RPMI8226 (cell line): ENCODE measurements around the gene ADGB.

ENCODE experiments used
- DNase-seq: peaks from one replicate; pipeline ENCODE4 v3.0.0-alpha.2; 2015

The ADGB gene

DNA sequence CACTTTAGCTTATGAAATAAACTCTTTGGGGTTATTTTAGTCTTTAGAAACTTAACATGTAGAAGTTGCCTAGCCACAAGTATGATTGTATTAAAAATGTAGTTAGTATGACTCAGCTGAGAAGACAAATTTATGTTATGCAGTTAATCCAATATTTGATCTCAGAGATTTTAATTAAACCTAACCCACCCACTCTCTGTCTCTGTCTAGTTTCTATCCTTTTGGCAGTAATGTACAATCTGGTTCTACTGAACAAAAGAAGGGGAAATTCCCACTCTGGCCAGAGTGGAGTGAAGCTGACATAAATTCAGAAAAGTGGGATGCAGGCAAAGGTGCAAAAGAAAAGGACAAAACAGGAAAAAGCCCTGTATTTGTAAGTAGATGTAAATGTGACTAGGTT, 36.4 kb downstream of the ADGB start:
- DNase-seq = no peak

DNA sequence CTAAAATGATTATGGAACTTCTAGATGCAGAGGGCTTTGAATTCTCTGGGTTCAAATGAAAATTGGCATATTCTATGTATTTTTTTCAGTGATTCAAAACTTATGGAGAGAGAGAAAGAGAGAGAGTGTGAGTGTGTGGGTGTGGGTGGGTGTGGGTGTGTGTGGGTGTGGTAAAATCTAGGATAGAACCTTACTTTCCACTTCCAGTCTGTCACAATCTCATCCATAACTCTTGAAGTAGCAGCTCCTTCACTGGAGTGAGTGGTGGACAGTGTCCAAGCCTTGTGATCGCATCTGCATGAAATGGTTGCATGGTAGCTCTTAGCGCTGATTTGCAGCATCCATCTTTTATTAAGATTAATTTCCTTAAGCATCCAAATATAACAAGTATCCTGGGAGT, 37.7 kb downstream of the ADGB start:
- DNase-seq = no peak

DNA sequence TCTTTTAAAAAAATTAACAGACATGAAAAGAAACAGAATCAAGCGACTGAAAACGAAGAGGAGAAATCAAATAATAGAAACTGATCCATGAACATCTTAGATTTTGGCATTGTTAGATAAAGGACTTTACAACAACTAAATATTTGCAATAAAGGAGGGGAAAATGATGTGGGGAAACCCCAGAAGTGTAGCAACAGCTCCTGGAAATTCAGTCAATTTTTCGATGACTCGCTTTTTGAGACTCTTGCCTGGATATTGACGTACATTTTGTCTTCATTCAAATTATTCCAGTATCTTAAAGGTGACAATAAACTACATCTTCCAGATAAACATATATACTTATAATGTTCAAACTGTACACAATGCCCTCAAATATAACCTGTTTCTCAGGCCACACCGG, 44.1 kb downstream of the ADGB start:
- no peak for DNase-seq

DNA sequence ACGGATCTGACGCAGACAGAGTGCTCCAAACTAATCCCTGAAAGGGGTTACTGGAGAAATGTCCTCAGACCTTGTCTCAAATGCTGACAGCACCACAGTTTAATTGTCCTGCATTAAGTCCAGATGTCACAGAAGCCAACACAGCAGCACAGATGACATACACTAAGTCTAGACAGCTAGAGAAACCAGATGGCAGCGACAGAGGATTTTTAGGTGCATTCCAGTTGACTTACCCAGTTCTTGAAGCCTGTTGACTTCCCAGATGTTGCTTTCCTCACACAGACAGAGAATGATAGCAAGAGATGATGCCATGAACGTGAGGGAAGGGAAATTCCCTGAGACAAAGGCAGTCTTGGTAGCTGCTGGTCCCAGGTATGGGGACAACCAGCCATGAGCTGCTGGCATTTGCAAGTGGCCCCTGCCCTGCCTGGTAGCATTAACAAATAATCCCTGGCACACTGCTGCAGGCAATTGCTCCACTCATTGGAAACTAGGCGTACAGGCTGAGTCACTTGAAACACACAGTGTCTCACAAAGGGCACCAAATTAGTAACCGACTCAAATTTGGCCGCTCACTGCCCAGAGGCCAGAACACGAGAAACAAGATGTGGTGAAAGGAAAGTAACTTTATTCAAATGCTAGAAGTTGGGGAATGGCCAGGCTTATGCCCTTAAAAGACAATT, 52.2 kb downstream of the ADGB start:
- no peak for DNase-seq

DNA sequence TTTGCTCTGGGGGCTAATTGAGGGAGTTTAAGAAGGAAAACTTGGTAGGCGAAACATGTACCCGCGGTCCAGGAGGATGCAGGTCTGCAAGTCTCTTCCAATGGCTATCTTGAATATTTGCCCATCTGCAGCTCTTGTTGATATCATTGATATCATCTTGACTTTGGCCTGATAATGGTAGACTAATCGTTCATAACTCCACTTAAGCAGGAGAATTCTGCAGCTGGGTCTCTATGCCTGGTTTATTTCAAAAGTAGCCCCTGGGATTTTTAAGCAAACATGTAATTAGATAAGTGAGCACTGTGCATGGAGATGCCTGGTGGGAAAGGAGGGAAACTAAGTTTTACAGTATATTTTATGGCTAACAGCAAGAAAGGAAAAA, 52.7 kb downstream of the ADGB start:
- no peak for DNase-seq

DNA sequence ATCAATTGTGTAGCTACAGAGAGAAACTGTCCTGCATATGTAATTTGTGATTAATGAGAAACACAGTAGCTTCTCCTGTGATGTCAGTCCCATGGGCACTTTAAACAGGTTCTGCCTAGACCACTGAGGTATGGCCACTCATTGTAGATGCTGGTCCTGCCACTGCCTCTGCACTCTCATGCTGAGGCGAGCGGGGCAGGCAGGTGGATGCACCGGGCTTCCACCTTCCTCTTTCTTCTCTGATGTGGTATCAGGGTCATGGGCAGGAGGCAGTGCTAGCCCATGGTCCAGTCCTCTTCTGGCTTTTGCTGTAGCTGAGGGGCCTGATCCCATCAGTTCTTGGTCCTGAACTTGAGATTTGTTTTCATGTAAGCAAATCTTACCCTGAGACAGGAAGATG, 58.7 kb downstream of the ADGB start:
- DNase-seq = no peak

DNA sequence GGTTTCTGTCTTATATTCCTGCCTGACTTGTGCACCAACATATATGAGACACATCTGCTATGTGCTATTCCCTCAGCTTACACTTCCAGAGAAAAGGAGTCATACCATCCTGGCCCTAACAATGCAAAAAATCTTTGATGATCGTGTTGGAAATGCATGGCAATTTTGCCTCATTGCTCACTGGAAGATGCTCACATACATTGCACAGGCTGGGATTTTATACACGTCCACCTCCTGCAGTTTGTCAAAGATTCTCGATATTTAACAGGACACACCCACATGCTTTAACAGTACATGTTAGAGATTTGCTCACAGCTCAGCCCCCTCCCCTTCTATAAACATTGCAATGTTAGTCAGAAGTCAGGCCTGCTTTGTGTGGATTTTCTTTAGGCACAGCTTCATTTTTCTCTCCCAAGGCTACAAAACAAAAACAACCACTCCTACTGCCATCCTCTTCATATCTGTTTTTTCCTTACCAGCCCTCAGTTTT, 66.1 kb downstream of the ADGB start:
- no peak for DNase-seq

DNA sequence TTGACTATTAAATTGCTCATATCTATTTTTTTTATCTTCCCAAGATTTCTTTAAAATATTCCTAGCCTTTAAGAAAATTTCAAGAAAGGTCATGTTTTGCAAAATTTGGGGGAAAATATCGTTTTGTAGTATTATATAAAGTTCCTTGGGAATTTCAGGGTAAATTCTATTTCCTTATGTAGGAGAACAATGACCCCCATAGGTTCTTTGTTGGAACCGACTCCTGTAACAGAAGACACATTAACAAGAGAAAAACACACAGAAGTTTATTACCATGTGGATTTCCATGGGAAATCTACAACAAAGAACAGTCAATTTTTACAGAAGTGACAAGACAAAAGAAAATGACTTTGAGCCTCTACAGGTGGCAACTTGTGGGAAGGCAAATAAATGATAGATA, 68.1 kb downstream of the ADGB start:
- no peak for DNase-seq

DNA sequence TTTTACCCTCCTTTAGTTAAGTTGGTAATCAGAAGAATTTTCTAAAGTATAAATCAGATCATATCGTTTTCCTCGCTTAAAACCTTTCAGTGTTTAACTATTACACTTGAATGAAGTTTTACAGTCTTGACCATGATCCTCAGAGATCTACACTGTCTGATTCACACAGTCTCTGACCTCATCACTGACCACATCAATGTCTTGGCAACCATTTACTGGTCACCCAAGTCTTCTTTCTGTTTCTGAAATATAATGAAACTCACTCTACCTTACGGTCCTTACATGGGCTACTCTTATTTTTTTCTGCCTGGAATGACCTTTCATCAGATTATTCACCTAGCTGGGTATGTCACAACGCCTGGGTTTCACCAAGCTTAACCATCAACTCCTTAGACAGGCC, 71.4 kb downstream of the ADGB start:
- DNase-seq = no peak

DNA sequence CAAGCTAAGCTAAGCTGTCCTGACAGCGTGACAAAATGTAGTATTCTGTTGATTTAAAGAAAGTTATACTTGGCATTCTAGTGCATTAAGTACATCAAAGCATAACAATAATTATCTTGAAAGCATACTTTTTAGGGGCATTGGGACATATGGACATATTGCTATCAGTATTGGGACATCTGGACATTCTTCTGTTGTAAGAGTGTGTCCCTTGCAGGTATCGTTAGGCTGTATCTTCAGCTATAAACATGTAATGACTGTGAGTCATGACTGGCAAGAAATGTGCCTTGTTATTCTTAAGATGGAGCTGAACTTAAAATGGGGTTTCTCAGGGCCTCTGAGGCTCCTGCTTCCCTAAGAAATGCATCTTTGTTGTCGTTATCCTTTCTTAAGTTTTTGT, 74.3 kb downstream of the ADGB start:
- DNase-seq = no peak

DNA sequence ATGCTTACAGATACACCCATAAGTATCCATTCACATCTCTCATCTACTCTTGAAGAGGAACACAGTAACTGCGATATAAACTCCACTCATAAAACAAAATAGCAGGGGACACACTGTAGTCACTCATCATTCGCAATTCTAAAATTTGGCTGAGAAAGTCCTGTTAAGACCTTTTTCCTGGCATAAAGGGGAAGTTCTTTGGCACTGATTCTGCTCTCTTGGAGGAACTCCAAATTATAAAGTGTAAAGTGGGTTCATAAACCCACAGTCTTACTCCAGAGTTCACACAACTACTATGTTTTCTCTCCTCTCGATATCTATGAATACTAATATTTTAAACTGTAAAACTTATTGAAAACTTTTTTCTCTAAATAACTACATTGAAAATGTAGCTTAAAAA, 80.6 kb downstream of the ADGB start:
- no peak for DNase-seq

DNA sequence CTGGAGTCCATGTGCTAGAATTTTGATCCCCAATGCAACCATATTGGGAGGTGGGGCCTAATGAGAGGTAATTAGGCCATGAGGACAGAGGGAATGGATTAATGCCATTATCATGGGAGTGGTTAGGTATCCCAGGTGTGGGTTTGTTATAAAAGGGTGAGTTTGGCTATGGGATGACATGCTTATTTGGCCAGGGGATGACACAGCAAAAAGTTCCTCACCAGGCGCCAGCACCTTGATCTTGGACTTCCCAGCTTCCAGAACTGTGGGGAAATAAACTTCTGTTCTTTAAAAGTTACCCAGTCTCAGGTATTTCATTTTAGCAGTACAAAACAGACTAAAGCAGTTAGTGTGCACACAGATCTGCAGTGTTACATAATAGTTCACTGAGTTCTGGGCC, 84.1 kb downstream of the ADGB start:
- no peak for DNase-seq

DNA sequence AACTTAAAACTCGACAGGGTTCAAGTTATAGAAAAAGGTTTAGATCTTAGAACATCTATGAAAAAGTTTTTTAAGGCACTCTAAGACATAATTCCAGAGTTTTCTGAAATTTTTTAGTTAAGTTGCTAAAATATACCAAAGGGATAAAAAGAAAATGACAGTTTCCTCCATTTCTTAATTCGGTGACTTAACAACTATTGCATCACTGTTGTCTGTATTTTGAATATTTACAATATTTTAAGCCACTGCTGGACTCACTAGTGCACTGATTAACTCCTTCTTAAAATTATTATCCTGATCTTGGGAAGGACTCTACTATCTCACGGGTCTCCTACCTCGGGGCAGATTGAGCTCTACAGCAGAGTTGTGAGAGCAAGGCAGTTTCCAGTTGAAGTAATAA, 91.0 kb downstream of the ADGB start:
- DNase-seq = no peak

DNA sequence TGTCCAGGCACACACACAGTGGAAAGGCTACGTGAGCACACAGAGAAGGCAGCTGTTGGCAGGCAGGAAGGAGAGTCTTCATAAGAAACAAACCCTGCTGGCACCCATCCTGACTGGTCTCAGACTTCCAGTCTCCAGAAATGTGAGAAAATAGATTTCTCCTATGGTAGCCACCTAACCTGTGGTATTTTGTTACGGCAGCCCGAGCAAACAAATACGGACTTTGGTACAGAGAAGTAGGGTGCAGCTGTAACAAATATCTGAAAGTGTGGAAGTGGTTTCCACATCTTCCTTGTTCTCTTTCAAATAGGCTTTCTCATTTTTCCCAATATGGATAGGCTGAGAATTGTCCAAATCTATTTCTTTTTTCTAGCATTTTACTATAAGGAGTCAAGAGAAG, 94.6 kb downstream of the ADGB start:
- DNase-seq = no peak

DNA sequence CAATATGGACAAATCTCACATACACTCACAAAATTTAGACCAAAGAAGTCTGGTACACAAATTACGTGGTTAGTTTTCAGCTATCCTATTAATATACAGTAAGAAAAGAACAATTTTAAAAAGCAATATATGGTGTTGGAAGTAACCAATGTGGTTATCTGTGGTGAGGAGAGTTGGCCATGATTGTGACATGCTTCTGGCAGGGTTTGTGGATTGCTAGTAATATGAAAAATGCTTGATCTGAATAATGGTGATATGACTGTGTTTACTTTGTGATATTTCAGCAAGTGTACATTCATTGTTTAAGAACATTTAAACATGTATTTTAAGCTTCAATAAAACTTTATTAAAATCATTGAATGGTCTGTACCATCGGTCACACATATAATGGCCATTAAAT, 99.1 kb downstream of the ADGB start:
- no peak for DNase-seq

DNA sequence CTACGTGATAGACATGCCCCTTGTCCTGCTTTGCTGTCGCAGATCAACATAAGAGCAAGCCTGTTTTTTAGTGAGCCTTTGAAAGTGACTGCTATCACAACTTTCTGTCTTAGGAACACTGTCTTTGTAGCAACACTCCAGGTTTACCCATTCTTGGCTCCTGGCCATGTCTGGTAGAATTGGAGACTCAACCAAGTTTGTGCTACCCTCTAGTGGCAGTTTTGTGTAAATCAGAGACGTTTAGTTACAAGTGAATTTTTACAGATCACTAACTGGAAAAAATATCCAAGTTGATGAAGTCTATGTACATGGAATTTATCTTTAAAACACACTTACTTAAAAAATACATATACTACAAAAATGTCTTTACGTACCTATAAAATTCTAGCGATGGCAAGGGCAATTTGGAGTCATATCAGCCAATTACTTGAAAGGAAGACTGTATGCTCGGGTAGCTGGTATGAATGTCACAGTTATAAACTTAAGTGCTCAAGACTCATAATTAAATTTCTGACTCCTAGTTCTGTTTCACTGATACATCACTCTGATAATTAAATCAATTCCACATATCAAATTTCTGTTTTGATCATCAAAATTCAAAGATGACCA, 101.4 kb downstream of the ADGB start:
- DNase-seq = peak; percentile 72

DNA sequence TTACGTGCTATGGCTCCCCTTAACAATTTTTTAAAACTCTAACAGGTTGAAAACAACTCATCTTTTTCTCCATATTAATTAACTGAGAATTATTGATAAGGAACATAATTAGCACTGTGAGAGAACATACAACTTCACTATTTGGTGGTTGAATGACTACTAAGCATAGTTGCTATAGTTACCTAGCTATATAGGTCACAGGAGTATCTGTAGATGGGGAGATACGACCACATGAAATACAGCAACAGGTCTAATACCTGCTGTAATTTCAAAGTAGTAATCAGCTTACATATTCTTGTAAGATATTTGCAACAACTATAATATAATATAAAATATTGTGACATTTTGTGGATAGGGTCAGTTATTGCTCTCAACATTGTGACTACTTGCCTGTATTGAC, 102.9 kb downstream of the ADGB start:
- no peak for DNase-seq

DNA sequence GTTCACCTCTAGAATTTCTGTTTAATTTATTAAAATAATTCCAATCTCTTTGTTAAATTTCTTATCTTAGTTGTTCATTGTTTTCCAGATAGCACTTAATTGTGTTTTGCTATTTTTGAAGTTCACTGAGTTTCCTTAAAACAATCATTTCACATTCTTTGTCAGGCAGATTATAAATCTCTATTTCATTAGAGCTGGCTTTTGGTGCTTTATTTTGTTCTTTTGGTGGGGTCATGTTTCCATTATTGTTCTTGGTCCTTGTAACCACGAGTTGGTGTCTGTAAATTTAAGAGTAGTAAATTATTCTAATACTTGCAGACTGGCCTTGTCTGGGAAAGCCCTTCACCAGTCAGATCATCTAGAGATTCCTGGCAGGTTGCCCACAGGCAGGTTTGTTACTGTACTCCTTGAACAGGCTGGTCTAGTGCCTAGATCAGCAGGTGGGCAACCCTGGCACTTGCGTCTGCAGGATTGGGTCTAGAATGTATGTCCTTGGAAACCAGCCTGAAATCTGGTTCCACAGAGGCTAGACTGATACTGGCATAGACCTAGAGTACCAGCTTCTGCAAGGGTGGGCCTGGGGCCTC, 110.4 kb downstream of the ADGB start:
- no peak for DNase-seq

DNA sequence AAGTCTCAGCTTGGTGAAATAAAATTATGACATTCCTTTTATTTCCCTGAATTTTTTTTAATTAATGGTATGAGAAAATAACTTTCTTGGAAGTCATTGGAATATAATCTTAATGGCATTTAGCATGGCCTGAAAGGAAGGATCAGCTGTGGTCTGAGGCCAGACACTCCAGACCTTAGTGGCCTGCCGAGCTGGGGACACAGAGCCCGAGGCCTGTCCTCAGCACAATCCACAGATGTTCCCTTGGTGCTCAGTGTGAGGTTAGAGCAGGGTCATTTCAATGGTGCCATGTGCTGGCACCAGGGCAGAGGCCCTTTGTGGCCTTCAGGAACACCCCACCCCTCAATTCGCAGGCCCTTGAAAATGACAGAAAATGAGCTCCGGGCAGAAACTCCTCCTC, 120.6 kb downstream of the ADGB start:
- no peak for DNase-seq

DNA sequence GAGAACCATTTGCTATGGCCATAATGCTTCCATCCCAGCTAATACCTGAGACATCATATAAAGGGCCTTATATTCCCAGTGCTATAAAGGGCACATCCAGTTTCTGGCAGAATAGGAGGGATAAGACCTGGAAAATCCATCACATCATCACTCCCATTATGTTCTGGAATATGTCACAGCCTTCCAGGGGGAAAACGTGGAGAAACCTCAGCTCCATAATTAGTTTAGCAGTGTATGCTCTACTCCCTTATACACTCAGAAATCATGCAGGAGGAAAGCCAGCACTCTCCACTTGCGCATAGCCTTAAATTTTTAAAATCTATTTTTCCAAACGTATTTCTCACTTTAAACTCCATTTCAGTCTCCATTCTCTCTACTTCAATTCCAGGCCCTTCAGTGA, 140.9 kb downstream of the ADGB start:
- no peak for DNase-seq

DNA sequence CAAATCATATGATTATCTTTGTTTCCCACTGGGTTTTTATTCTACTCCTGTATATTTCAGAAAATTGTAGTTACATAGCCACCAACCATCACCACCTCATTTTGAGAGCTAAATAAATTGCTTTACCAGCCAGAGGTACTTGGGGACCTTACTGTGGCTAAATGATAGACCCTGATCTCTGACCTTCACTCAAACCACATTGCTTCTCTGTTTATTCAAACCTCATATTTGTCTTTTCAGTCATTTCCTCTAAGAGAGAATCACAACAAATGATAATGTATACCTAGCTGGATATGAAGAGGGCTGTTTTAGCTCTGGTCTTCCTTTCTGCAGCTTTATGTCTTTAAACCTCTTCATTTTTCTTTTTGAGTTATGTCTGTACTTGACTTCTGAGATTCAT, 142.8 kb downstream of the ADGB start:
- DNase-seq = no peak

DNA sequence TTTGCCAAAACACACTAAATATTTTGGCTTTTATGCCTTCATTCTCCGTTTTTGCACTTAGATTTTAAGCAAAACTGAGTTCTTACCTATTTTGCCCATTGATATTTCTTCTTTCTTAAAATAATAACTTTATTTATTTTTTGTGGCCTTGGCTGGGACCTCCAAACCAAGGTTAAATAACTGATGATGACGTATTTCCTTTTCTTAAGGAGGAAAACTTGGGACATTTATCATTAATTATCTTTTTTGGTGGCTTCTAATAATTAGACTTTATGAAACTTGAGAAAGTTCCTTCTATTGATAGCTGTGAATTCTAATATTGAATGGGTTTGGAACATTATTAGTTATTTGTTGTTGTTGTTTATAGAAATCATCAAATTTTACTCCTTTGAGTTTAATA, 154.5 kb downstream of the ADGB start:
- no peak for DNase-seq

DNA sequence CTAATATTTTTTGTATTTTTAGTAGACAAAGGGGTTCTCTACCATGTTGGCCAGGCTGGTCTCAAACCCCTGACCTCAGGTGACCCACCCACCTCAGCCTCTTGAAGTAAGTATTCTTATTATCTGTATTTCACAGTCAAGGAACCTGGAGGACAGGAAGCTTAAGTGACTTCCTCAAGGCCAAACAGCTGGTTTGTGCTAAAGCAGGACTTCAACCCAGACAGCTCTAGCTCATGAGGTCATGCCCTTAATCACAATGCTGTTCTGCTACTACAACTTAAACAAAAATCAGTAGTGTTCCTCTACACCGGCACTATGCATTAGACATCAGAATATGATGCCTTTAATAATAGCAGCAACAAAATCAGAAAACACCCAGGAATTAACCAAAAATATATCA, 168.9 kb downstream of the ADGB start:
- no peak for DNase-seq

DNA sequence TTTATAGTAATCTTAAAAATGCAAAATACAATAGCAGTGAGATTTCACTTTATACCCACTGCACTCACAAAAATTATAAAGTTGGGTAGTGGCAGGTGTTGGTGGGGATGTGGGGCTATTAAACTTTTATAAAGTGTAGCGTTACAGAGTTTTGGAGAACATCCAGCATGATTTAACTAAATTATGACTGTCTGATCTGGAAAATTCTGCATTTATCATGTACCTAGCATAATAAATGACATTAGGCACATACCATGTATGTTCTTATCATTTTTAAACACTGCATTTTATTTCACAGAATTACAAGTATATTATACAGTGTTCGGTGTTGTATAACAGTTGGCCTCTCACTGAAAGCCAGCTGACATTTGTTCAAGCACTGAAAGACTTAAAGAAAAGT, 169.9 kb downstream of the ADGB start:
- DNase-seq = no peak
